HG03066 (cell line): ENCODE results near the gene ARHGEF17.

Experiments used
- ATAC-seq: cut with Tn5 transposase; IDR thresholded peaks from one replicate; pipeline ENCODE4 v1.9.1; 2021; ENCODE audit warnings: low read depth; ENCODE audit not compliant: unreplicated experiment

Gene ARHGEF17

GRCh38 chr11:73327812-73328364 lies 19.8 kb downstream of the ARHGEF17 start:
- ATAC-seq, result no peak

GRCh38 chr11:73330569-73331093 lies 22.6 kb downstream of the ARHGEF17 start:
- ATAC-seq, result no peak

- ATAC-seq, result no peak
Measured at GRCh38 chr11:73331138-73331916, 23.3 kb downstream of the ARHGEF17 start.

- ATAC-seq, result no peak
Measured at GRCh38 chr11:73333173-73333572, 25.1 kb downstream of the ARHGEF17 start.

- no peak for ATAC-seq
Measured at GRCh38 chr11:73333640-73334383, 25.7 kb downstream of the ARHGEF17 start.

GRCh38 chr11:73334384-73335203 lies 26.5 kb downstream of the ARHGEF17 start:
- ATAC-seq, result no peak

GRCh38 chr11:73335204-73335923 lies 27.3 kb downstream of the ARHGEF17 start:
- no peak for ATAC-seq

- no peak for ATAC-seq
Measured at GRCh38 chr11:73337846-73338245, 29.8 kb downstream of the ARHGEF17 start.

- ATAC-seq, result no peak
Measured at GRCh38 chr11:73338279-73338678, 30.2 kb downstream of the ARHGEF17 start.

GRCh38 chr11:73340164-73340563 lies 32.1 kb downstream of the ARHGEF17 start:
- no peak for ATAC-seq

- no peak for ATAC-seq
Measured at GRCh38 chr11:73342633-73343032, 34.6 kb downstream of the ARHGEF17 start.

GRCh38 chr11:73343076-73343873 lies 35.2 kb downstream of the ARHGEF17 start:
- no peak for ATAC-seq

- no peak for ATAC-seq
Measured at GRCh38 chr11:73344191-73344607, 36.1 kb downstream of the ARHGEF17 start.

GRCh38 chr11:73345481-73346160 lies 37.5 kb downstream of the ARHGEF17 start:
- ATAC-seq, result no peak

- ATAC-seq, result no peak
Measured at GRCh38 chr11:73346186-73346935, 38.3 kb downstream of the ARHGEF17 start.

GRCh38 chr11:73347067-73347466 lies 39.0 kb downstream of the ARHGEF17 start:
- ATAC-seq, result no peak

- no peak for ATAC-seq
Measured at GRCh38 chr11:73348838-73349237, 40.8 kb downstream of the ARHGEF17 start.

- no peak for ATAC-seq
Measured at GRCh38 chr11:73349633-73350032, 41.6 kb downstream of the ARHGEF17 start.
